ENCODE measurements around the gene ARHGEF25.
"Not testable (repeated sequence)": the region's sequence is repeated elsewhere in the genome, so short reads cannot be mapped to it uniquely, and the experiment has no call there.

Gene ARHGEF25

DNA sequence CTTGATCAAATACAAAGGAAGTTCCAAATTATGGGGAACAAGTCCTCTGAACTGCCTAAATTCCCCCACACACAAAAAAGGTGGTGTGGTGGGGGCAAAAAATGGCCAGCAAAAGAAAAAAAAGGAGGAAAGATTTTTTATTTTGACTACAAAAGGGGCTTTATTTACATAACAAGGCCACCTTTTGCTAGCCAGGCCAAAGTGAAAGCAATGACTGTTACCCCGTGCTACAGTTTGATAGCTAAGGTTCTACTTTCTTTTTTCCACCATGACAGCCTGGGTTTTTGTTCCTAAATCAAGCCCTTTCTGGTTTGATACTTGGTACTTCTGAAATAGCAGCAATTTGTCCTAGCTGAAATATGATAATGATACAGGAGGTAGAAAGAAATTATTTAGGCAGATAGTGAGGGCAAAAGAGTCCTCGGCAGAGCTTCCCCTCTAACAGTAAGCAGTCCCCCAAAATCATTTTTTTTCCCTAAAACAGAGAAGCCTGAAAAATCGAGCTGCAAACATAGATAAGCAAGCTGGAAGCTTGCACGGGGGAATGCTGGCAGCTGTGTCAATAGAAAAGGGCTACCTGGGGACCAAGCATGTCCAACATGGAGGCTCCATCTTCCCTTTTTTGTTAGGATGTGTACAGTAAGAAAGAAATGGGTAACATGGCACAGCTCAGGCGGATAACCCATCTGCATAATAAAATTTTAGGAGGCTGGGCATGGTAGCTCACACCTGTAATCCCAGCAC, 30.6 kb downstream of the ARHGEF25 start:
- DNase-seq, result no peak

DNA sequence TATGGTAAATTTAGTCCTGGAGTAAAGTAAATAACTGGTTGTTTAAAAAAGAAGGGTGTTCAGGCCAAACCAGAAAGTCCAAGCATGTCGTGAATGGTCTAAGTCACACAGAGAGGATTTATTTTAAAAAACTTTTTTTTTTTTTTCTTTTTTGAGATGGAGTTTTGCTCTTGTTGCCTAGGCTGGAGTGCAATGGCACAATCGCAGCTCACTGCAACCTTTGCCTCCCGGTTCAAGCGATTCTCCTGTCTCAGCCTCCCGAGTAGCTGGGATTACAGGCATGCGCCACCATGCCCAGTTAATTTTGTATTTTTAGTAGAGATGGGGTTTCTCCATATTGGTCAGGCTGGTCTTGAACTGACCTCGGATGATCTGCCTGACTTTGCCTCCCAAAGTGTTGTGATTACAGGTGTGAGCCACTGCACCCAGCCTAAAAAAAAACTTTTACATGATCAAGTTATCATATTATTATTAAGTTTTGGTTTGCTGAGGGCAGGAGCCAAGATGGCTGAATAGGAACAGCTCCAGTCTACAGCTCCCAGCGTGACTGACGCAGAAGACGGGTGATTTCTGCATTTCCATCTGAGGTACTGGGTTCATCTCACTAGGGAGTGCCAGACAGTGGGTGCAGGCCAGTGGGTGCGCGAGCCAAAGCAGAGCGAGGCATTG, 34.9 kb downstream of the ARHGEF25 start:
- not testable (repeated sequence) for DNase-seq

DNA sequence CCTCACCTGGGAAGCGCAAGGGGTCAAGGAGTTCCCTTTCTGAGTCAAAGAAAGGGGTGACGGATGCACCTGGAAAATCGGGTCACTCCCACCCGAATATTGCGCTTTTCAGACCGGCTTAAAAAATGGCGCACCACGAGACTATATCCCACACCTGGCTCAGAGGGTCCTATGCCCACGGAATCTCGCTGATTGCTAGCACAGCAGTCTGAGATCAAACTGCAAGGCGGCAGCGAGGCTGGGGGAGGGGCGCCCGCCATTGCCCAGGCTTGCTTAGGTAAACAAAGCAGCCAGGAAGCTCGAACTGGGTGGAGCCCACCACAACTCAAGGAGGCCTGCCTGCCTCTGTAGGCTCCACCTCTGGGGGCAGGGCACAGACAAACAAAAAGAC, 35.4 kb downstream of the ARHGEF25 start:
- not testable (repeated sequence) for DNase-seq

DNA sequence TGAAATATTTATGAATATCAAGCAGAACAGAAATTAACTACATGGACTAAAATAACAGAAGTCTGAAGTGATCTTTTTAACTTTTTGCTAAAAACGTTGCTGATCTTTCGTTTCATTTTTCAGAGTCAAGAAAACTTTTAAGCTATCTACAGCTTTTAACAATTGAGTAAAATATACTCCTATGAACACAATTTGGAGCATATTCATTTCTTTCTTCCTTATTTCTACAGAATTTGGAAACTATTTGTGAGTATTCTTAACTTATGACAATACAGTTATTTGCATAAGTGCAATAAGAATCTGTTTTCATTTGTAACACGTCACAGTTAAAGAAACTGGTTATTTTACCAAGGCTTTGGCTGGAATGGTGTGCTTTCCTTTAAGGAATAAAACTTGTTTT, 42.8 kb downstream of the ARHGEF25 start:
- no peak for DNase-seq

DNA sequence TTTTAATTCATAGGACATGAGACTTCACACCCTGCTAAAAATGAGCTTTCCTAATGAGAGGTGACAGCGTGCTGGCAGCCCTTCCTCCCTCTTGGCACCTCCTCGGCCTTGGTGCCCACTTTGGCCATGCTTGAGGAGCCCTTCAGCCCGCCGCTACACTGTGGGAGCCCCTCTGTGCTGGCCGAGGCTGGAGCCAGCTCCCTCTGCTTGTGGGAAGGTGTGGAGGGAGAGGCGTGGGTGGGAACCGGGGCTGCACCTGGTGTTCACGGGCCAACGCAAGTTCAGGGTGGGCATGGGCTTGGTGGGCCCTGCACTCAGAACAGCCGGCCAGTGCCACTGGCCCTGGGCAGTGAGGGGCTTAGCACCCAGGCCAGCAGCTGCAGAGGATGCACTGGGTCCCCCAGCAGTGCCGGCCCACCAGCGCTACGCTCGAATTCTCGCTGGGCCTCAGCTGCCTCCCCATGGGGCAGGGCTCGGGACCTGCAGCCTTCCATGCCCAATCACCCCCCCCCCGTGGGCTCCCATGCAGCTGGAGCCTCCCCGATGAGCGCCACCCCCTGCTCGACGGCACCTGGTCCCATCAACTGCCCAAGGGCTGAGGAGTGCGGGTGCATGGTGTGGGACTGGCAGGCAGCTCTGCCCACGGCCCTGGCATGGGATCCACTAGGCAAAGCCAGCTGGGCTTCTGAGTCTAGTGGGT, 44.5 kb downstream of the ARHGEF25 start:
- DNase-seq, result no peak

DNA sequence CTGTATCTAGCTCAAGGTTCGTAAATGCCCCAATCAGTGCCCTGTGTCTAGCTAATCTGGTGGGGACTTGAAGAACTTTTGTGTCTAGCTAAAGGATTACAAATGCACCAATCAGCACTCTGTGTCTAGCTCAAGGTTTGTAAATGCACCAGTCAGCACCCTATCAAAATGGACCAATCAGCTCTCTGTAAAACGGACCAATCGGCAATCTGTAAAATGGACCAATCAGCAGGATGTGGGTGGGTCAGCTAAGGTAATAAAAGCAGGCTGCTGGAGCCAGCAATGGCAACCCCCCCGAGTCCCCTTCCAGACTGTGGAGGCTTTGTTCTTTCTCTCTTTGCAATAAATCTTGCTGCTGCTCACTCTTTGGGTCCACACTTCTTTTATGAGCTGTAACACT, 45.2 kb downstream of the ARHGEF25 start:
- not testable (repeated sequence) for DNase-seq

DNA sequence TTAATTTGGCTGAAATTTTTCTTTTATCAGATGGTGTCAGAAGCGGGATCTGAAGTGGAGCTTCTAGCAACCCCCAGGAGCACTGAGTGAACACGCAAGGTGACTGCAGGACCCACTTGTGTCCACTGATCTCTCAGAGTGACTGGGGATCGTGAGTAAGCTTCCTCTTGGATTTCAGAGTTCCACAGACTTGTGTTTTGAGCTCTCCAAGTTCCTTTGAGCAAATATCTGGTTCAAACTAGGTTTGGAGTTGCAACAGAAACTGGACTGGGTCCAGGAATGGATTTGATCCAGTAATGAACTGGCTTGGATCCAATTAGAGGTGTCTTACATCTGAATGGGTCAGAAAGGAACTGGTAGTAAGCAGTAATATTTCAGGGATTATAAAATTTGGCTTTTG, 46.5 kb downstream of the ARHGEF25 start:
- no peak for DNase-seq

DNA sequence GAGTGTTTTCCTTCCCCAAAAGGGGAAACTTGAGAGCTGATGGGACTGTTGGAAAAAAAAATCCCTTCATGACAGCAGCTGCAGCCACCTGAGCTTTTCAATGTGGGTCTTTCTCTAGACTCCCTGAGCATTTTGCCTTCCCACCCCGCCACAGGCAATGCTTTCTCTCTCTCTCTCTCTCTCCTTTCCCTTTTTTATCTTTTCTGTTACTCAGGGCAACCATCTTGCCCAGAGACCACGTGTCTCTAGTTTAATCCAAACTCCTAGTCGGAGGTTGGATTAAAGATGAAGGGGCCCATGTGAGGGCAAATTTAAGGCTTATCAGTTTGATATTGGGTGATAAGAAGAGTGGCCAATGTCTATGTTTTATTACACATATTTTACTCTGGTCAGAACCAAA, 47.7 kb downstream of the ARHGEF25 start:
- DNase-seq, result no peak

DNA sequence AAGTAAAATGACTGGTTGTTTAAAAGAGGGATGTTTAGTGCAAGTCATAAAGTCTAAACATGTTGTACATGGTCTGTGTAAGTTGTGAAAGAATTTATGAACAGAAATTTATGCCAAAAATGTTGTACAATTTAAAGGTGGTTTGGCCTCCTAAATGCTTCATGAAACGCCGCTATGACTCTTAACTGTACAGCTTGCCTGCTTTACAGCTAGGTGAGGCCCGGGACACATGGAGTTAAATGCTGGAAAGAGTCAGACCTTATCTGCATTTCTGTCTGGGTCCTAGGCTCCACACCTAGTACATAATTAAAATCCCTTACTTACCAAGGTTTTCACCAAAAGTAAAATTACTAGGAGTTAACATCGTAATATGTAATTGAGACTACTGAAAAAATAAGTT, 50.1 kb downstream of the ARHGEF25 start:
- no peak for DNase-seq

DNA sequence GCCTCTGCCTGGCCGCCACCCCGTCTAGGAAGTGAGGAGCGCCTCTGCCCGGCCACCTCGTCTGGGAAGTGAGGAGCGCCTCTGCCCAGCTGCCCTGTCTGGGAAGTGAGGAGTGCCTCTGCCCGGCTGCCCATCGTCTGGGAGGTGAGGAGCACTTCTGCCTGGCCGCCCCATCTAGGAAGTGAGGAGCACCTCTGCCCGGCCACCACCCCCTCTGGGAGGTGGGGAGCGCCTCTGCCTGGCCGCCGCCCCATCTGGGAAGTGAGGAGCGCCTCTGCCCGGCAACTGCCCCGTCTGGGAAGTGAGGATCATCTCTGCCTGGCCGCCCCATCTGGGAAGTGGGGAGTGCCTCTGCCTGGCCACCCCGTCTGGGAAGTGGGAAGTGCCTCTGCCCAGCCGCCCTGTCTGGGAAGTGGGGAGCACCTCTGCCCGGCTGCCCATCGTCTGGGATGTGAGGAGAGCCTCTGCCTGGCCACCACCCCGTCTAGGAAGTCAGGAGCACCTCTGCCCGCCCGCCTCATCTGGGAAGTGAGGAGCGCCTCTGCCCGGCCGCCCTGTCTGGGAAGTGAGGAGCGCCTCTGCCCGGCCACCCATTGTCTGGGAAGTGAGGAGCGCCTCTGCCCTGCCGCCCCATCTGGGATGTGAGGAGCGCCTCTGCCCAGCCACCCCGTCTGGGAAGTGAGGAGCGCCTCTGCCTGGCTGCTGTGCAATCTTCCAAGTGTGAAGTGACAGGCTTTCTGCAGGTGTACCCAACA, 54.0 kb downstream of the ARHGEF25 start:
- DNase-seq, result not testable (repeated sequence)

Measured in MV-4-11 (cell line).